HCT116 (cell line): ENCODE measurements around the gene TFCP2L1. TPM values are rescaled to one million over a fixed set of nuclear protein-coding genes. Genes with fewer than 3 reads are reported as not detected.

Experiments used
- ATAC-seq: fragments of 200-7000 bp; cut with Tn5 transposase; 2 replicates; pipeline ENCODE4 v1.9.1; 2020; ENCODE audit warnings: mild to moderate bottlenecking, moderate library complexity
- BruUV-seq: library from RNA; stranded (reverse); fragments of 400-500 nt; replicated peaks from 2 replicates; lab custom pipeline; 2021; lab: Mats Ljungman, UMichigan
- CTCF ChIA-PET: fragments of 300-600 bp; sonication (Branson Sonifier 250); formaldehyde crosslinking; loops from one replicate; lab custom pipeline; 2021; ENCODE audit warnings: antibody characterized with exemption; lab: Charles Lee
- POLR2A ChIA-PET: fragments of 300-600, 350-600 bp; sonication (Branson Sonifier 250); formaldehyde crosslinking; loops from one replicate; lab custom pipeline; 2021; ENCODE audit warnings: antibody characterized with exemption; lab: Charles Lee
- RAD21 ChIA-PET, 2 experiments: fragments of 300-600 bp; sonication (Branson Sonifier 250); formaldehyde crosslinking; loops; one replicate each; lab custom pipeline; 2023; ENCODE audit warnings: low total read pairs in 2 of 2; ENCODE audit not compliant: uncharacterized antibody in 2 of 2, unreplicated experiment in 2 of 2, low non-redundant PET in 1 of 2; lab: Charles Lee
- DNase-seq: peaks from one replicate; pipeline ENCODE4 v3.0.0-alpha.2; 2010; ENCODE audit warnings: low read depth, low spot score
- H2AFZ ChIP-seq: fragments of 200-600 bp; shearing (Covaris generic), sonication (generic); 2 replicates; pipeline ENCODE4 v1.6.1; 2017; ENCODE audit warnings: low read depth, mixed run types, mixed read lengths, antibody characterized with exemption, low read length; ENCODE audit not compliant: poor library complexity, severe bottlenecking
- H3K27ac ChIP-seq: 2 replicates; pipeline ENCODE4 v1.5.1; 2012; ENCODE audit warnings: low read depth, low read length
- H3K27me3 ChIP-seq: fragments of 200-600 bp; sonication (generic); 2 replicates; pipeline ENCODE4 v1.6.1; 2016; ENCODE audit warnings: mixed run types, low read length, mixed read lengths; ENCODE audit not compliant: insufficient read depth
- H3K36me3 ChIP-seq, 2 experiments: fragments of 200-500 bp in 1 of 2; fragments of 200-600 bp in 1 of 2; sonication (Bioruptor generic) in 1 of 2; sonication (generic) in 1 of 2; 2 replicates each; pipeline versions ENCODE4 v1.5.1 to v1.6.1; 2014 to 2016; ENCODE audit warnings: low read length in 2 of 2, inconsistent platforms in 1 of 2, mixed read lengths in 1 of 2, mixed run types in 1 of 2; ENCODE audit not compliant: insufficient read depth in 2 of 2, control insufficient read depth in 1 of 2
- H3K4me1 ChIP-seq, 2 experiments: fragments of 200-600 bp in 1 of 2; sonication (generic) in 1 of 2; 2 replicates each; pipeline versions ENCODE4 v1.5.1 to v1.6.1; 2012 to 2017; ENCODE audit warnings: low read length in 2 of 2, inconsistent platforms in 1 of 2, mild to moderate bottlenecking in 1 of 2, mixed read lengths in 1 of 2, mixed run types in 1 of 2, moderate library complexity in 1 of 2; ENCODE audit not compliant: insufficient read depth in 2 of 2, control insufficient read depth in 1 of 2
- H3K4me2 ChIP-seq: fragments of 200-600 bp; sonication (generic); 2 replicates; pipeline ENCODE4 v1.6.1; 2017; ENCODE audit warnings: mixed run types, low read length, mixed read lengths
- H3K4me3 ChIP-seq, 2 experiments: fragments of 200-600 bp in 1 of 2; sonication (generic) in 1 of 2; replicated peaks in 1 of 2; 2 replicates each; pipeline ENCODE4 v1.5.1; 2011 to 2016; ENCODE audit warnings: low read length in 2 of 2, control low read depth in 1 of 2, low read depth in 1 of 2, mild to moderate bottlenecking in 1 of 2, mixed read lengths in 1 of 2, mixed run types in 1 of 2
- H3K79me2 ChIP-seq: fragments of 200-600 bp; sonication (generic); 2 replicates; pipeline ENCODE4 v1.6.1; 2017; ENCODE audit warnings: mild to moderate bottlenecking, mixed run types, low read length, moderate library complexity, mixed read lengths; ENCODE audit not compliant: insufficient read depth
- H3K9ac ChIP-seq: fragments of 200-600 bp; sonication (generic); 2 replicates; pipeline ENCODE4 v1.6.1; 2016; ENCODE audit warnings: low read length, mixed read lengths
- H3K9me2 ChIP-seq: fragments of 200-600 bp; sonication (generic), shearing (Covaris generic); 2 replicates; pipeline ENCODE4 v1.6.1; 2017; ENCODE audit warnings: mixed run types, mild to moderate bottlenecking, moderate library complexity; ENCODE audit not compliant: insufficient read depth
- H3K9me3 ChIP-seq, 2 experiments: fragments of 200-500 bp in 1 of 2; fragments of 200-600 bp in 1 of 2; sonication (Bioruptor generic) in 1 of 2; sonication (generic) in 1 of 2; 2 replicates each; pipeline ENCODE4 v1.6.1; 2014 to 2017; ENCODE audit warnings: low read length in 2 of 2, mixed read lengths in 2 of 2, inconsistent platforms in 1 of 2, low read depth in 1 of 2, mild to moderate bottlenecking in 1 of 2, mixed run types in 1 of 2, moderate library complexity in 1 of 2; ENCODE audit not compliant: control insufficient read depth in 1 of 2, insufficient read depth in 1 of 2
- H4K20me1 ChIP-seq: fragments of 200-600 bp; sonication (generic), shearing (Covaris generic); 2 replicates; pipeline ENCODE4 v1.6.1; 2017; ENCODE audit warnings: mixed run types, mild to moderate bottlenecking, moderate library complexity; ENCODE audit not compliant: insufficient read depth
- ATF3 ChIP-seq: IDR thresholded peaks from 2 replicates; pipeline ENCODE4 v1.6.1; 2012
- CTCF ChIP-seq, 3 experiments: fragments of 200-600 bp in 1 of 3; sonication (generic) in 1 of 3; IDR thresholded peaks in 2 of 3; conservative IDR thresholded peaks in 1 of 3; 2 replicates each; pipeline ENCODE4 v1.5.1; 2012 to 2017; ENCODE audit warnings: low read depth in 2 of 3, low read length in 2 of 3, antibody characterized with exemption in 1 of 3, borderline replicate concordance in 1 of 3, control low read depth in 1 of 3, mild to moderate bottlenecking in 1 of 3, mixed read lengths in 1 of 3, mixed run types in 1 of 3, moderate library complexity in 1 of 3; ENCODE audit not compliant: insufficient read depth in 1 of 3
- EZH2 ChIP-seq: fragments of 200-600 bp; sonication (generic); IDR thresholded peaks from 2 replicates; pipeline ENCODE4 v1.6.1; 2017; ENCODE audit warnings: antibody characterized with exemption, mixed run types
- EZH2phosphoT487 ChIP-seq: fragments of 200-600 bp; IDR thresholded peaks from 2 replicates; pipeline ENCODE4 v1.6.1; 2018; ENCODE audit warnings: antibody characterized with exemption, borderline replicate concordance
- MAX ChIP-seq: IDR thresholded peaks from 2 replicates; pipeline ENCODE4 v1.6.1; 2012
- POLR2AphosphoS5 ChIP-seq: IDR thresholded peaks from 2 replicates; pipeline ENCODE4 v1.6.1; 2011; ENCODE audit warnings: mild to moderate bottlenecking, low read depth, low read length, moderate library complexity
- SP1 ChIP-seq: IDR thresholded peaks from 2 replicates; pipeline ENCODE4 v1.6.1; 2012; ENCODE audit warnings: low read depth
- YY1 ChIP-seq: IDR thresholded peaks from 2 replicates; pipeline ENCODE4 v1.6.1; 2011; ENCODE audit warnings: low read length, low read depth, moderate library complexity, mild to moderate bottlenecking; ENCODE audit not compliant: insufficient replicate concordance; ENCODE audit errors: extremely low read depth
- ZBTB33 ChIP-seq: IDR thresholded peaks from 2 replicates; pipeline ENCODE4 v1.6.1; 2011; ENCODE audit warnings: mild to moderate bottlenecking, low read length, moderate library complexity; ENCODE audit not compliant: insufficient replicate concordance; ENCODE audit errors: extremely low read depth
- intact Hi-C: fragments of 100-400 bp; cut with micrococcal nuclease; formaldehyde crosslinking; loops from 2 replicates; pipeline ENCODE4 v1.10.0; 2022
- total RNA-seq: library from RNA; stranded (reverse); gene quantifications from one replicate; pipeline ENCODE4 v1.2.1, GENCODE V29; 2021; ENCODE audit not compliant: unreplicated experiment

The TFCP2L1 gene
- total RNA-seq, 1 experiment from 2014 or later, result 8.4 TPM

- Histone ChIP-seq H2AFZ (no peak overlapping the region), H3K4me2 (no peak overlapping the region), H3K9ac (no peak overlapping the region), H3K36me3 (no peaks in the 10 kb centered on the region), H3K9me3 (no peaks in the 10 kb centered on the region), H3K4me1 (peaks cover 0 to 23% of the 10 kb centered on the region in 2 experiments; a peak in 3 of 4 replicates), H3K27ac (no peak overlapping the region), H3K4me3 (no peak overlapping the region), H4K20me1 (no peaks in the 10 kb centered on the region), H3K27me3 (no peaks in the 10 kb centered on the region), H3K79me2 (no peaks in the 10 kb centered on the region), H3K9me2 (no peaks in the 10 kb centered on the region)
- POLR2A ChIA-PET, result no interaction called here
- ATAC-seq, result no peak
- no TSS peak for BruUV-seq
- RAD21 ChIA-PET, result no interaction called here
- no peak for TF ChIP-seq CTCF (IDR thresholded peaks at IDR 0.05 in 2 of 3, conservative IDR thresholded peaks at IDR 0.05 in 1 of 3; ENCODE audit: borderline replicate concordance in 1 of 3, insufficient read depth in 1 of 3, low read depth in 2 of 3, low read length in 2 of 3)
- no peak for TF ChIP-seq EZH2phosphoT487
- no peak for TF ChIP-seq EZH2
- TF ChIP-seq ZBTB33, result no peak
- no peak for TF ChIP-seq YY1
- TF ChIP-seq ATF3, result no peak
- no peak for TF ChIP-seq MAX
- no peak for TF ChIP-seq SP1
- TF ChIP-seq POLR2AphosphoS5, result no peak
- CTCF ChIA-PET, result no interaction called here
- intact Hi-C loops, result no loop called here
- no peak for DNase-seq
These were observed 70.7 kb downstream of the TFCP2L1 start for GRCh38 chr2:121214296-121214695.
